Left lung (tissue), 10 donors: ENCODE measurements around the gene KCNIP4. TPM values are rescaled to one million over a fixed set of nuclear protein-coding genes. Genes with fewer than 3 reads are reported as not detected.

Source experiments
- ATAC-seq: fragments of 200-7000 bp; cut with Tn5 transposase; one replicate; pipeline ENCODE4 v1.9.1; 2020; ENCODE audit warnings: moderate library complexity
- DNase-seq, 4 donors: peaks; one replicate each; pipeline ENCODE4 v3.0.0-alpha.2; 2013 to 2020
- H3K27ac ChIP-seq, 2 donors: fragments of 200-600 bp; sonication (generic) in 1 of 2; one replicate each; pipeline versions ENCODE4 v1.5.0 to v1.8.0; 2020 to 2021
- H3K27me3 ChIP-seq, 2 donors: fragments of 200-600 bp; sonication (generic) in 1 of 2; one replicate each; pipeline versions ENCODE4 v1.5.0 to v1.8.0; 2020 to 2021
- H3K36me3 ChIP-seq, 2 donors: fragments of 200-600 bp; sonication (generic) in 1 of 2; one replicate each; pipeline versions ENCODE4 v1.5.0 to v1.8.0; 2020 to 2021
- H3K4me1 ChIP-seq, 2 donors: fragments of 200-600 bp; one replicate each; pipeline ENCODE4 v1.8.0; 2021
- H3K4me3 ChIP-seq, 2 donors: fragments of 200-600 bp; sonication (generic) in 1 of 2; one replicate each; pipeline versions ENCODE4 v1.5.0 to v1.8.0; 2020 to 2021; ENCODE audit warnings: mild to moderate bottlenecking in 1 of 2
- H3K9me3 ChIP-seq, 2 donors: fragments of 200-600 bp; sonication (generic) in 1 of 2; one replicate each; pipeline versions ENCODE4 v1.5.0 to v1.8.0; 2020 to 2021
- CTCF ChIP-seq, 2 donors: fragments of 200-600 bp; sonication (generic) in 1 of 2; IDR thresholded peaks; one replicate each; pipeline versions ENCODE4 v1.5.0 to v1.8.0; 2021; ENCODE audit warnings: antibody characterized with exemption in 2 of 2
- intact Hi-C, 2 donors: fragments of 100-400 bp; cut with DNase I; formaldehyde crosslinking; loops; one replicate each; pipeline versions ENCODE4 v1.11.2 to v1.14.2; 2022
- polyA plus RNA-seq, 6 donors: library from polyadenylated mRNA; unstranded; fragments of 120-200 nt; gene quantifications; one replicate each; pipeline ENCODE4 v1.2.1, GENCODE V29; 2013; ENCODE audit not compliant: insufficient read length in 6 of 6
- total RNA-seq, 2 donors: library from RNA; stranded (reverse); fragmentation: NEBNext Ultra II Directional; extraction: Animal tissue kit (Norgen Biotek cat#: 25700); gene quantifications; one replicate each; pipeline ENCODE4 v1.2.1, GENCODE V29; 2021
- donor health status: DM: no; HTN: yes; CAD: no.
- donor health status: DM: no; HTN: no; CAD: no.

KCNIP4 gene
- total and polyA plus RNA-seq, 8 donors = 2.8 to 5.4 (median 4.9) TPM; not detected in 2

- no peaks in the 10 kb centered on the region for H3K27me3 ChIP-seq
- no peak overlapping the region for H3K27ac ChIP-seq
- H3K4me1 ChIP-seq = no peaks in the 10 kb centered on the region
- no peaks in the 10 kb centered on the region for H3K9me3 ChIP-seq
- intact Hi-C loops = no loop called here
- no peak overlapping the region for H3K4me3 ChIP-seq
- ATAC-seq (no peak), DNase-seq (no peak)
- no peaks in the 10 kb centered on the region for H3K36me3 ChIP-seq
- TF ChIP-seq CTCF (IDR thresholded peaks at IDR 0.05) = no peak
Measured at GRCh38 chr4:21577056-21577455, 371.5 kb downstream of the KCNIP4 start.

- no peak for TF ChIP-seq CTCF (IDR thresholded peaks at IDR 0.05)
- no peaks in the 10 kb centered on the region for H3K4me1 ChIP-seq
- no peak overlapping the region for H3K4me3 ChIP-seq
- H3K27me3 ChIP-seq = no peaks in the 10 kb centered on the region
- ATAC-seq (no peak), DNase-seq (no peak)
- no peaks in the 10 kb centered on the region for H3K36me3 ChIP-seq
- intact Hi-C loops = no loop called here
- no peak overlapping the region for H3K27ac ChIP-seq
- H3K9me3 ChIP-seq = no peaks in the 10 kb centered on the region
Measured at GRCh38 chr4:21571100-21571499, 377.5 kb downstream of the KCNIP4 start.

GRCh38 chr4:21569638-21570037, 378.9 kb downstream of the KCNIP4 start:
- Histone ChIP-seq H3K36me3 (no peaks in the 10 kb centered on the region), H3K4me1 (no peaks in the 10 kb centered on the region), H3K9me3 (no peaks in the 10 kb centered on the region), H3K27me3 (no peaks in the 10 kb centered on the region), H3K27ac (no peak overlapping the region), H3K4me3 (no peak overlapping the region)
- ATAC-seq = no peak
- intact Hi-C loops = no loop called here
- no peak for TF ChIP-seq CTCF (IDR thresholded peaks at IDR 0.05)
- no peak for DNase-seq

- H3K4me1 ChIP-seq = no peaks in the 10 kb centered on the region
- DNase-seq = no peak
- no peak overlapping the region for H3K27ac ChIP-seq
- TF ChIP-seq CTCF (IDR thresholded peaks at IDR 0.05) = no peak
- no peaks in the 10 kb centered on the region for H3K9me3 ChIP-seq
- H3K36me3 ChIP-seq = no peaks in the 10 kb centered on the region
- intact Hi-C loops = no loop called here
- no peak for ATAC-seq
- no peaks in the 10 kb centered on the region for H3K27me3 ChIP-seq
- H3K4me3 ChIP-seq = no peak overlapping the region
Measured at GRCh38 chr4:21555083-21555482, 393.5 kb downstream of the KCNIP4 start.

- H3K4me3 ChIP-seq = no peak overlapping the region
- no peak for TF ChIP-seq CTCF (IDR thresholded peaks at IDR 0.05)
Measured at GRCh38 chr4:21554500-21554899, 394.1 kb downstream of the KCNIP4 start.

More at GRCh38 chr4:21554500-21554899, 394.1 kb downstream of the KCNIP4 start:
- Histone ChIP-seq H3K27me3 (no peaks in the 10 kb centered on the region), H3K36me3 (no peaks in the 10 kb centered on the region), H3K9me3 (no peaks in the 10 kb centered on the region), H3K4me1 (no peaks in the 10 kb centered on the region), H3K27ac (no peak overlapping the region)
- intact Hi-C loops = no loop called here
- ATAC-seq = no peak
- DNase-seq = no peak
